Motor neuron (in vitro differentiated cells): ENCODE measurements around the gene GLIS1. TPM values are rescaled to one million over a fixed set of nuclear protein-coding genes. Genes with fewer than 3 reads are reported as not detected.

Source experiments
- ATAC-seq, 8 experiments: fragments of 200-7000 bp; cut with Tn5 transposase; replicated peaks in 6 of 8; 2 replicates each; pipeline ENCODE4 v1.8.0; 2021; ENCODE audit warnings: mild to moderate bottlenecking in 8 of 8, moderate library complexity in 8 of 8
- H3K27ac ChIP-seq, 2 donors: fragments of 250-450 bp; sonication (Bioruptor Pico); 2 replicates each; pipeline ENCODE4 v1.9.0; 2021; ENCODE audit warnings: antibody characterized with exemption in 2 of 2, mild to moderate bottlenecking in 2 of 2, moderate library complexity in 1 of 2
- H3K4me1 ChIP-seq, 2 donors: fragments of 250-450 bp; sonication (Bioruptor Pico); replicated peaks in 1 of 2; 2 replicates each; pipeline ENCODE4 v1.6.1; 2021; ENCODE audit warnings: antibody characterized with exemption in 2 of 2, mild to moderate bottlenecking in 2 of 2, moderate library complexity in 1 of 2
- H3K4me3 ChIP-seq, 5 donors: fragments of 250-450 bp; sonication (Bioruptor Pico); 2 replicates each; pipeline ENCODE4 v1.9.0; 2021; ENCODE audit warnings: antibody characterized with exemption in 5 of 5, mild to moderate bottlenecking in 5 of 5, moderate library complexity in 4 of 5
- WGBS, 10 experiments: fragments of 450-650 bp; shearing (Covaris generic); methylation state at CpG; one replicate each; pipeline ENCODE4 v1.0.0; 2022; 5-methylcytosine and 5-hydroxymethylcytosine counted together
- in situ Hi-C, 9 experiments: fragments of 400-800 bp; cut with MboI; loops; one replicate each; pipeline ENCODE4 v1.15.0; 2021; ENCODE audit warnings: low sequenced_read_pairs in 9 of 9, low pct_unique_long_range_greater_than_20kb in 2 of 9; ENCODE audit not compliant: unreplicated experiment in 9 of 9
- total RNA-seq, 8 experiments: library from RNA; unstranded; fragments of 300-600 nt; gene quantifications; 2 replicates each; pipeline versions ENCODE4 v1.2.3 to v1.2.4, GENCODE V29; 2022

Gene GLIS1
- total RNA-seq, 8 experiments from 2014 or later, result 0.14 to 4.7 (median 0.33) TPM

GRCh38 chr1:53469373-53469772 lies 269.6 kb downstream of the GLIS1 start:
- WGBS, 10 experiments, result 86 to 100% (median 97%) methylated on average over 1 to 5 of the region's 5 CpGs; no CpG with 5 or more reads in 4 of the 10 experiments
- Histone ChIP-seq H3K27ac (no peak overlapping the region), H3K4me3 (no peak overlapping the region), H3K4me1 (peaks cover 0 to 5% of the 10 kb centered on the region in 2 donors)
- no peak for ATAC-seq
- in situ Hi-C loops, result no loop called here

GRCh38 chr1:53468374-53468773 lies 270.6 kb downstream of the GLIS1 start:
- 80 to 100% (median 100%) methylated on average over 1 to 2 of the region's 2 CpGs; no CpG with 5 or more reads in 5 of the 10 experiments for WGBS, 10 experiments

GRCh38 chr1:53467391-53467790 lies 271.6 kb downstream of the GLIS1 start:
- Histone ChIP-seq H3K4me3 (no peak overlapping the region), H3K27ac (no peak overlapping the region), H3K4me1 (peaks cover 0 to 5% of the 10 kb centered on the region in 2 donors)
- ATAC-seq, result no peak
- in situ Hi-C loops, result no loop called here

More at GRCh38 chr1:53468374-53468773, 270.6 kb downstream of the GLIS1 start:
- Histone ChIP-seq H3K4me1 (peaks cover 0 to 5% of the 10 kb centered on the region in 2 donors), H3K4me3 (no peak overlapping the region), H3K27ac (no peak overlapping the region)
- no peak for ATAC-seq
- in situ Hi-C loops, result no loop called here

GRCh38 chr1:53465023-53465957 lies 273.7 kb downstream of the GLIS1 start:
- Histone ChIP-seq H3K4me3 (no peak overlapping the region), H3K4me1 (peaks cover 0 to under 1% of the 10 kb centered on the region in 2 donors), H3K27ac (no peak overlapping the region)
- in situ Hi-C loops, result no loop called here
- ATAC-seq, result no peak
- 20 to 74% (median 63%) methylated on average over 1 to 3 of the region's 4 CpGs; no CpG with 5 or more reads in 3 of the 10 experiments for WGBS, 10 experiments

GRCh38 chr1:53463961-53464899 lies 274.7 kb downstream of the GLIS1 start:
- 8 to 92% (median 76%) methylated on average over 2 to 14 of the region's 24 CpGs; no CpG with 5 or more reads in 3 of the 10 experiments for WGBS, 10 experiments
- Histone ChIP-seq H3K4me1 (no peaks in the 10 kb centered on the region), H3K27ac (no peak overlapping the region), H3K4me3 (no peak overlapping the region)
- in situ Hi-C loops, result no loop called here
- no peak for ATAC-seq

GRCh38 chr1:53462769-53463501 lies 276.0 kb downstream of the GLIS1 start:
- in situ Hi-C loops, result no loop called here
- Histone ChIP-seq H3K27ac (no peak overlapping the region), H3K4me1 (no peaks in the 10 kb centered on the region), H3K4me3 (no peak overlapping the region)
- WGBS, 10 experiments, result 20 to 90% (median 68%) methylated on average over 1 to 8 of the region's 11 CpGs; no CpG with 5 or more reads in 4 of the 10 experiments
- peak in 5 of 8 experiments; percentile 26 to 79 (median 31) for ATAC-seq

GRCh38 chr1:53462193-53462592 lies 276.8 kb downstream of the GLIS1 start:
- ATAC-seq, result no peak
- Histone ChIP-seq H3K4me1 (no peaks in the 10 kb centered on the region), H3K27ac (no peak overlapping the region), H3K4me3 (no peak overlapping the region)
- 67 to 97% (median 82%) methylated on average over 1 to 6 of the region's 6 CpGs; no CpG with 5 or more reads in 2 of the 10 experiments for WGBS, 10 experiments
- in situ Hi-C loops, result no loop called here

- WGBS, 10 experiments, result 60 to 94% (median 86%) methylated on average over 1 to 13 of the region's 25 CpGs; no CpG with 5 or more reads in 4 of the 10 experiments
- ATAC-seq, result peak in 3 of 8 experiments; percentile 3 to 16 (median 4)
- Histone ChIP-seq H3K27ac (no peak overlapping the region), H3K4me1 (no peaks in the 10 kb centered on the region), H3K4me3 (no peak overlapping the region)
- in situ Hi-C loops, result no loop called here
Measured at GRCh38 chr1:53461323-53462044, 277.5 kb downstream of the GLIS1 start.

- in situ Hi-C loops, result no loop called here
- Histone ChIP-seq H3K27ac (no peak overlapping the region), H3K4me1 (no peaks in the 10 kb centered on the region), H3K4me3 (no peak overlapping the region)
- WGBS, 10 experiments, result 82 to 89% (median 87%) methylated on average over 3 to 24 of the region's 29 CpGs; no CpG with 5 or more reads in 5 of the 10 experiments
- ATAC-seq, result peak in 4 of 8 experiments; percentile 14 to 50 (median 30)
Measured at GRCh38 chr1:53460666-53461322, 278.2 kb downstream of the GLIS1 start.

- Histone ChIP-seq H3K4me1 (peaks cover 0 to 2% of the 10 kb centered on the region in 2 donors), H3K4me3 (no peak overlapping the region), H3K27ac (no peak overlapping the region)
- no peak for ATAC-seq
- 79 to 100% (median 97%) methylated on average over 1 to 25 of the region's 25 CpGs; no CpG with 5 or more reads in 3 of the 10 experiments for WGBS, 10 experiments
- in situ Hi-C loops, result no loop called here
Measured at GRCh38 chr1:53460211-53460634, 278.7 kb downstream of the GLIS1 start.

- peaks cover 0 to 2% of the 10 kb centered on the region in 2 donors for H3K4me1 ChIP-seq
- no peak within 1 kb of the TSS for H3K4me3 ChIP-seq
- in situ Hi-C loops, result no loop called here
- H3K27ac ChIP-seq, result no peak within 1 kb of the TSS
- 85 to 99% (median 92%) methylated on average over 4 to 15 of the region's 82 CpGs; no CpG with 5 or more reads in 4 of the 10 experiments for WGBS, 10 experiments
- ATAC-seq, result no peak
Measured at GRCh38 chr1:53459321-53460175, 279.4 kb downstream of the GLIS1 start, which contains the start of gene DMRTB1. Gene DMRTB1, plus strand, starts transcription at chr1:53459399. Its CDS starts 55 bp downstream, at chr1:53459454.
